HG02571 (cell line): Measurements from ENCODE around the gene COL6A5.
"Not testable (repeated sequence)": the region's sequence is repeated elsewhere in the genome, so short reads cannot be mapped to it uniquely, and the experiment has no call there.

Experiments used
- ATAC-seq: cut with Tn5 transposase; IDR thresholded peaks from one replicate; pipeline ENCODE4 v1.9.1; 2021; ENCODE audit warnings: mild to moderate bottlenecking, moderate library complexity; ENCODE audit not compliant: unreplicated experiment

Gene COL6A5

GRCh38 chr3:130345487-130346079, at the start of gene COL6A5:
COL6A5 (plus strand) TSS chr3:130345672; CDS start chr3:130373639, 27,967 bp downstream.
- no peak for ATAC-seq

GRCh38 chr3:130299531-130299930, 45.9 kb upstream of the COL6A5 start:
- ATAC-seq, result no peak

GRCh38 chr3:130300888-130301287, 44.6 kb upstream of the COL6A5 start:
- ATAC-seq, result no peak

GRCh38 chr3:130310109-130310508, 35.4 kb upstream of the COL6A5 start:
- no peak for ATAC-seq

- no peak for ATAC-seq
Measured at GRCh38 chr3:130312374-130312773, 33.1 kb upstream of the COL6A5 start.

GRCh38 chr3:130316169-130316568, 29.3 kb upstream of the COL6A5 start:
- no peak for ATAC-seq

- no peak for ATAC-seq
Measured at GRCh38 chr3:130323503-130323902, 22.0 kb upstream of the COL6A5 start.

GRCh38 chr3:130340766-130341165, 4.7 kb upstream of the COL6A5 start:
- no peak for ATAC-seq

GRCh38 chr3:130341388-130341787, 4.1 kb upstream of the COL6A5 start:
- ATAC-seq, result no peak

GRCh38 chr3:130341882-130342281, 3.6 kb upstream of the COL6A5 start:
- no peak for ATAC-seq

- no peak for ATAC-seq
Measured at GRCh38 chr3:130342821-130343661, 2.4 kb upstream of the COL6A5 start.

GRCh38 chr3:130348258-130348657, 2.8 kb downstream of the COL6A5 start:
- ATAC-seq, result not testable (repeated sequence)

GRCh38 chr3:130354430-130354829, 9.0 kb downstream of the COL6A5 start:
- no peak for ATAC-seq

GRCh38 chr3:130374033-130374432, 28.6 kb downstream of the COL6A5 start:
- no peak for ATAC-seq

GRCh38 chr3:130374908-130375307, 29.4 kb downstream of the COL6A5 start:
- ATAC-seq, result no peak

GRCh38 chr3:130377960-130378676, 32.6 kb downstream of the COL6A5 start:
- no peak for ATAC-seq

GRCh38 chr3:130378677-130379191, 33.3 kb downstream of the COL6A5 start:
- ATAC-seq, result no peak

GRCh38 chr3:130379274-130379673, 33.8 kb downstream of the COL6A5 start:
- ATAC-seq, result no peak

- no peak for ATAC-seq
Measured at GRCh38 chr3:130380398-130380797, 34.9 kb downstream of the COL6A5 start.

GRCh38 chr3:130383424-130383823, 38.0 kb downstream of the COL6A5 start:
- ATAC-seq, result no peak

GRCh38 chr3:130384476-130385025, 39.1 kb downstream of the COL6A5 start:
- no peak for ATAC-seq
